Spleen (tissue), 11 donors: ENCODE data around the gene ATP1A1. TPM values are rescaled to one million over a fixed set of nuclear protein-coding genes. Genes with fewer than 3 reads are reported as not detected.

Experiments
- DNase-seq: peaks from one replicate; pipeline ENCODE4 v3.0.0-alpha.2; 2020
- H3K27ac ChIP-seq, 8 donors: fragments of 200-600 bp; sonication (generic) in 7 of 8; 1 replicate in 4 of 8; 2 replicates in 4 of 8; pipeline versions ENCODE4 v1.5.0 to v1.8.0; 2016 to 2021; ENCODE audit warnings: inconsistent platforms in 4 of 8, mild to moderate bottlenecking in 4 of 8, moderate library complexity in 1 of 8
- H3K27me3 ChIP-seq, 7 donors: fragments of 200-600 bp; sonication (generic) in 6 of 7; replicated peaks in 1 of 7; 1 replicate in 4 of 7; 2 replicates in 3 of 7; pipeline versions ENCODE4 v1.5.0 to v1.8.0; 2016 to 2021; ENCODE audit warnings: inconsistent platforms in 3 of 7, mild to moderate bottlenecking in 1 of 7
- H3K36me3 ChIP-seq, 6 donors: fragments of 200-600 bp; sonication (generic) in 5 of 6; 1 replicate in 4 of 6; 2 replicates in 2 of 6; pipeline versions ENCODE4 v1.5.0 to v1.8.0; 2016 to 2021; ENCODE audit warnings: inconsistent platforms in 2 of 6
- H3K4me1 ChIP-seq, 6 donors: fragments of 200-600 bp; sonication (generic) in 5 of 6; 1 replicate in 3 of 6; 2 replicates in 3 of 6; pipeline versions ENCODE4 v1.5.0 to v1.8.0; 2016 to 2021; ENCODE audit warnings: inconsistent platforms in 3 of 6
- H3K4me3 ChIP-seq, 8 donors: fragments of 200-600 bp; sonication (generic) in 7 of 8; 1 replicate in 4 of 8; 2 replicates in 4 of 8; pipeline versions ENCODE4 v1.5.0 to v1.8.0; 2016 to 2021; ENCODE audit warnings: inconsistent platforms in 4 of 8, mild to moderate bottlenecking in 4 of 8, moderate library complexity in 2 of 8
- H3K9me3 ChIP-seq, 8 donors: fragments of 200-600 bp; sonication (generic) in 7 of 8; 1 replicate in 4 of 8; 2 replicates in 4 of 8; pipeline versions ENCODE4 v1.5.0 to v1.8.0; 2016 to 2021; ENCODE audit warnings: inconsistent platforms in 4 of 8
- POLR2A ChIP-seq, 3 donors: fragments of 450-650 bp; IDR thresholded peaks; one replicate each; pipeline ENCODE4 v1.5.1; 2017; ENCODE audit warnings: antibody characterized with exemption in 3 of 3, mild to moderate bottlenecking in 1 of 3
- POLR2AphosphoS5 ChIP-seq, 3 donors: sonication (generic); formaldehyde crosslinking; IDR thresholded peaks; one replicate each; pipeline ENCODE4 v1.5.1; 2017; ENCODE audit warnings: antibody characterized with exemption in 3 of 3
- WGBS, 5 donors: extraction: QIAGEN DNeasy Blood & Tissue Kit in 3 of 5; methylation state at CpG; one replicate each; pipeline versions ENCODE4 v1.1.5 to v1.1.7; 2013 to 2018; 5-methylcytosine and 5-hydroxymethylcytosine counted together
- intact Hi-C: fragments of 100-400 bp; cut with DNase I; formaldehyde crosslinking; loops from one replicate; pipeline ENCODE4 v1.15.0; 2023; ENCODE audit warnings: low total_unique reads
- polyA plus RNA-seq, 3 donors: library from polyadenylated mRNA; stranded (reverse); fragments of 200-250 nt; gene quantifications; one replicate each; pipeline ENCODE4 v1.2.1, GENCODE V29; 2013
- total RNA-seq, 7 donors: library from RNA; depleted of rRNA in 3 of 7; stranded (reverse); fragments of >200 nt in 3 of 7; fragmentation: NEBNext Ultra II Directional in 4 of 7; extraction: Animal tissue kit (Norgen Biotek cat#: 25700) in 4 of 7; gene quantifications; one replicate each; pipeline versions ENCODE4 v1.1.0 to v1.2.1, GENCODE V29; 2016 to 2021
- TF ChIP-seq, protein P1 (sequence below), 11 experiments: fragments of 200-600 bp in 7 of 11; fragments of 450-650 bp in 4 of 11; sonication (generic) in 4 of 11; IDR thresholded peaks in 8 of 11; conservative IDR thresholded peaks in 3 of 11; 1 replicate in 7 of 11; 2 replicates in 4 of 11; pipeline versions ENCODE4 v1.4.0 to v1.8.0; 2016 to 2021; ENCODE audit warnings: antibody characterized with exemption in 11 of 11, inconsistent platforms in 4 of 11, mild to moderate bottlenecking in 1 of 11
- donor health status: healthy with polysubstance abuse.
- donor health status: DM: no; HTN: no; CAD: no; lungs with moderate emphysema.
- donor health status: DM: no; HTN: no; CAD: no.
- donor health status: Bipolar disorder and iron deficiency.
- donor health status: healthy.
- donor health status: DM: no; HTN: no; CAD: no.
- donor health status: DM: yes; HTN: yes; CAD: no.

ATP1A1 gene
- total and polyA plus RNA-seq, 10 donors = 34.5 to 209 (median 130) TPM

DNA sequence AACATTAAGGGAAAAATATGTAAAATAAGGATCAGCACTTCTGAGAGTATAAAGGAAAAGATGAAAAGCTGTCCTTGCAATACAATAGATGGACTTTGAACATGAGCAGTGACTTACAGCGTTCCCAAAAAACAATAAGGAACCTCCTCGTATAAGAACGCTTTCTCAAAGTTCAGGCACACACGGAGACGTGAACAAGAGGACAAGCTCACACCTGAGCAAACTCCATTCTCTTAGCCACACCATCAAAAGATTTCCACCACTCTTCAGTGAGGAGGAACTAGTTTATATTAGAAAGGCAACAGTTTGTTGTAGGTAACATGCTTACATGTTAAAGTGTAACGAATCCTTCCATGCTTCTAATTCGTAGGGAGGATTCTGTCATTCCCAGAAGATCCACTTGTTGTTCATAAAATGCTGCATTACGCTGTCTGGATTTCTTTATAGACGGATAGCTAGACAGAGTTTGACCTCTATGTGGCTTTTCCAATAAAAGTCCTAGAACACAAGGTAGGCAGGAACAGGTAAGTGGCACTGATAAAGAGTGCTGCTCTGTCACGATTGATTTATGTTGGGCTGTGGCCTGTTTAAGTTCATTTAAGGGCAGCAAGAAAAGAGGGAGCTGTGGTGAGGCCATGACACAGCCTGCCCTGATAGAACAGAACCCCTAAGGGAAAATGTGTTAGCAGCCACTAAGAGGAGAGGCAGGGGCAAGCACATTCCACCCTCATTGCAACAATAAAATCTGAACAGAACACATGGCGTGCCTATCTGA, 37.0 kb upstream of the ATP1A1 start:
- intact Hi-C loops = no loop called here
- WGBS, 5 donors = 93 to 96% (median 95%) methylated on average over 11 of the region's 11 CpGs

DNA sequence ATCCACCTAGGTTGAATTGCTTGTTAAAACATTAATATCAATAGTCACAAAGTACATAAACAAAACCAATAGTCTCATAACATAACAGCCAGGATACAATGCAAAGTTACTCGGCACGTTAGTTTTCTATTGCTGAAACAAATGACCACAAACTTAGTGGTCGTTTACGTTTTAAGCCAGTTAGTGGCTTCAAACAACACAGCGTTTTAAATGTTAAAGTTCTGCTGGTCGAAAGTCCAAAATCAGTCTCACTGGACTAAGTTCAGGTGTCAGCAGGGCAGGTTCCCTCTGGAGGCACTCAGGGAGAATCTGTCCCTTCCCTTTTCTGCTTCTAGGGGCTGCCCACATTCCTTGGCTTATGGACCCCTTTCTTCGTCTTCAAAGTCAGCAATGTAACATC, 35.6 kb upstream of the ATP1A1 start:
- H3K27ac ChIP-seq = no peak overlapping the region
- no peak for DNase-seq

More for the DNA sequence above, 37.0 kb upstream of the ATP1A1 start:
- Histone ChIP-seq H3K36me3 (no peaks in the 10 kb centered on the region), H3K4me1 (peaks cover 0 to 5% (median 0%) of the 10 kb centered on the region in 6 donors), H3K27ac (no peak overlapping the region), H3K9me3 (no peaks in the 10 kb centered on the region), H3K27me3 (no peaks in the 10 kb centered on the region), H3K4me3 (no peak overlapping the region)
- no peak for DNase-seq
- TF ChIP-seq POLR2AphosphoS5 (IDR thresholded peaks at IDR 0.05) (no peak), POLR2A (IDR thresholded peaks at IDR 0.05) (no peak)
- TF ChIP-seq, protein P1, sequence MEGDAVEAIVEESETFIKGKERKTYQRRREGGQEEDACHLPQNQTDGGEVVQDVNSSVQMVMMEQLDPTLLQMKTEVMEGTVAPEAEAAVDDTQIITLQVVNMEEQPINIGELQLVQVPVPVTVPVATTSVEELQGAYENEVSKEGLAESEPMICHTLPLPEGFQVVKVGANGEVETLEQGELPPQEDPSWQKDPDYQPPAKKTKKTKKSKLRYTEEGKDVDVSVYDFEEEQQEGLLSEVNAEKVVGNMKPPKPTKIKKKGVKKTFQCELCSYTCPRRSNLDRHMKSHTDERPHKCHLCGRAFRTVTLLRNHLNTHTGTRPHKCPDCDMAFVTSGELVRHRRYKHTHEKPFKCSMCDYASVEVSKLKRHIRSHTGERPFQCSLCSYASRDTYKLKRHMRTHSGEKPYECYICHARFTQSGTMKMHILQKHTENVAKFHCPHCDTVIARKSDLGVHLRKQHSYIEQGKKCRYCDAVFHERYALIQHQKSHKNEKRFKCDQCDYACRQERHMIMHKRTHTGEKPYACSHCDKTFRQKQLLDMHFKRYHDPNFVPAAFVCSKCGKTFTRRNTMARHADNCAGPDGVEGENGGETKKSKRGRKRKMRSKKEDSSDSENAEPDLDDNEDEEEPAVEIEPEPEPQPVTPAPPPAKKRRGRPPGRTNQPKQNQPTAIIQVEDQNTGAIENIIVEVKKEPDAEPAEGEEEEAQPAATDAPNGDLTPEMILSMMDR (IDR thresholded peaks at IDR 0.05 in 8 of 11, conservative IDR thresholded peaks at IDR 0.05 in 3 of 11) = no peak

DNA sequence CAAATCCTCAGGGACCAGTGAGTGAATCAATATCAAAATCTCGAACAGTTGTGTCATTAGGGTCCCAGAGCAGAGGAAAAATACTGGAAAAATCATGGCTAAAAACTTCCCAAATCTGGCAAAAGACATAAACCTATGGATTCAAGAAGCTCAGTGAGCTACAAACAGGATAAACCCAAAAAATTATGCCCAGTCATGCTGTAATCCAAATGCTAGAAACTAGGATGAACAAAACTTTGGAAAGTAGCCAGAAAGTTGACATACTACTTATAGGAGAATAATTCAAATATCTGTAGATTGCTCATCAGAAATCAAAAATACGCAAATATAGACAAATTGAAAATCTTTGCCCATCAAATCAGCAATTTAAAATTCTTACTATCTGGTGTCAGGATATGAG, 34.6 kb upstream of the ATP1A1 start:
- H3K4me3 ChIP-seq = no peak overlapping the region
- peaks cover 0 to 5% (median 0%) of the 10 kb centered on the region in 6 donors for H3K4me1 ChIP-seq
- intact Hi-C loops = no loop called here
- no peaks in the 10 kb centered on the region for H3K36me3 ChIP-seq
- TF ChIP-seq POLR2AphosphoS5 (IDR thresholded peaks at IDR 0.05) (no peak), POLR2A (IDR thresholded peaks at IDR 0.05) (no peak)
- TF ChIP-seq, protein P1 (IDR thresholded peaks at IDR 0.05 in 8 of 11, conservative IDR thresholded peaks at IDR 0.05 in 3 of 11) = no peak
- H3K9me3 ChIP-seq = no peaks in the 10 kb centered on the region
- no peak for DNase-seq
- H3K27ac ChIP-seq = no peak overlapping the region
- no peaks in the 10 kb centered on the region for H3K27me3 ChIP-seq
- WGBS, 5 donors = 86 to 96% (median 89%) methylated on average over 2 of the region's 2 CpGs

More for the DNA sequence above, 35.6 kb upstream of the ATP1A1 start:
- Histone ChIP-seq H3K4me1 (peaks cover 0 to 5% (median 0%) of the 10 kb centered on the region in 6 donors), H3K9me3 (no peaks in the 10 kb centered on the region), H3K27me3 (no peaks in the 10 kb centered on the region), H3K4me3 (no peak overlapping the region), H3K36me3 (no peaks in the 10 kb centered on the region)
- WGBS, 5 donors = 91 to 99% (median 92%) methylated on average over 7 of the region's 7 CpGs
- TF ChIP-seq POLR2AphosphoS5 (IDR thresholded peaks at IDR 0.05) (no peak), POLR2A (IDR thresholded peaks at IDR 0.05) (no peak)
- TF ChIP-seq, protein P1 (IDR thresholded peaks at IDR 0.05 in 8 of 11, conservative IDR thresholded peaks at IDR 0.05 in 3 of 11) = no peak
- intact Hi-C loops = no loop called here

DNA sequence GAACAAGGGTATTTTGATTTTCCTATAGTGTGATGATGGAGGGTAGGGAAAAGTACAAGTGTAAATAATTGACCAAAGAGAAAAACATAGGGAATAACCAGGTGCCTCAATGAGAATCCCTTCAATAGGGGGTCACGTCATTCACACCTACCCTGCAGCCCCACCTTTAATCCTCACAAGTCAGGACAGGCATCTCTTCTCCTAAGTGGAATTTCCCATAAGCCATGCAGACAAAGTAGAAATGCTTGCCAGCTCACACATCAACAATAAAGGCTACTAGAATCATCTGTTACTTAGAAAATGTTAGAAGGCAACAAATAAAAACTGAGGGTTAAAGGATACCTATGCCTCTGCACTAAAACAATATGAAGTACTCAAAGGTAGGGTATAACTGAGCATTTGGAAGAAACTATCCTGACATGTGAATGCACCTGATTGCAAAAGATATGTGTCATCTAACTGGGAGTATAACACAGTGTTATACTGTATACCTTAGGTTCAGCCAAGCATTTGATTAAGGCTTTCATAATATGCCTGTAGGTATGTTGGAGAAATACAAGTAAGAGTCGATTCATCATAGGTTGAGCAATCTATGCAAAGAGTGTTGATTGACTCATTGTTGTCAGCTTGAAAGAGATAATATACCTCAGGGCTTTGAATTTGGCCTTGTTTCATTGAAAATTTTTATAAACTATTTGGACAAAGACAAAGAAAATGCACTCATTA, 32.4 kb upstream of the ATP1A1 start:
- Histone ChIP-seq H3K4me1 (no peaks in the 10 kb centered on the region), H3K27me3 (no peaks in the 10 kb centered on the region), H3K4me3 (no peak overlapping the region), H3K27ac (no peak overlapping the region), H3K9me3 (no peaks in the 10 kb centered on the region), H3K36me3 (no peaks in the 10 kb centered on the region)
- intact Hi-C loops = no loop called here
- 79 to 92% (median 88%) methylated on average over 2 of the region's 2 CpGs for WGBS, 5 donors
- TF ChIP-seq POLR2A (IDR thresholded peaks at IDR 0.05) (no peak), POLR2AphosphoS5 (IDR thresholded peaks at IDR 0.05) (no peak)
- TF ChIP-seq, protein P1 (IDR thresholded peaks at IDR 0.05 in 8 of 11, conservative IDR thresholded peaks at IDR 0.05 in 3 of 11) = no peak
- DNase-seq = no peak
